SJSA1 (cell line): ENCODE results near the gene MYADM. TPM values are rescaled to one million over a fixed set of nuclear protein-coding genes. Genes with fewer than 3 reads are reported as not detected.
"Not testable (repeated sequence)": the region's sequence is repeated elsewhere in the genome, so short reads cannot be mapped to it uniquely, and the experiment has no call there.

Source experiments
- DNase-seq, 2 experiments: peaks; one replicate each; pipeline ENCODE4 v3.0.0-alpha.2; 2015 to 2020; ENCODE audit warnings: low spot score in 2 of 2, low read depth in 1 of 2
- H3K27ac ChIP-seq: fragments of 250-450 bp; sonication (Bioruptor Pico); 2 replicates; pipeline ENCODE4 v1.5.1; 2020; ENCODE audit warnings: mild to moderate bottlenecking, moderate library complexity
- H3K27me3 ChIP-seq: fragments of 250-450 bp; sonication (Bioruptor Pico); replicated peaks from 2 replicates; pipeline ENCODE4 v1.5.1; 2020; ENCODE audit warnings: mild to moderate bottlenecking, moderate library complexity
- H3K36me3 ChIP-seq: fragments of 250-450 bp; sonication (Bioruptor Pico); 2 replicates; pipeline ENCODE4 v1.5.1; 2020; ENCODE audit warnings: mild to moderate bottlenecking
- H3K4me1 ChIP-seq: fragments of 250-450 bp; sonication (Bioruptor Pico); replicated peaks from 2 replicates; pipeline ENCODE4 v1.6.1; 2021; ENCODE audit warnings: mild to moderate bottlenecking
- H3K4me3 ChIP-seq: fragments of 250-450 bp; sonication (Bioruptor Pico); 2 replicates; pipeline ENCODE4 v1.5.1; 2020; ENCODE audit warnings: mild to moderate bottlenecking
- H3K9me3 ChIP-seq: fragments of 250-450 bp; sonication (Bioruptor Pico); replicated peaks from 2 replicates; pipeline ENCODE4 v1.5.1; 2020; ENCODE audit warnings: mild to moderate bottlenecking
- total RNA-seq: library from RNA; depleted of rRNA; stranded (reverse); fragments of >200 nt; shearing (Covaris generic); gene quantifications from 2 replicates; pipeline ENCODE4 v1.2.3, GENCODE V29; 2014; rRNA removed

The MYADM gene
- total RNA-seq: 35.7 and 39.7 TPM in 2 replicates

GRCh38 chr19:53867225-53868090 is at the start of gene MYADM:
Gene MYADM (plus strand): TSS chr19:53867883. CDS start chr19:53873530, 5,647 bp downstream.
- peak; percentile 99 for DNase-seq
- Histone ChIP-seq H3K27me3 (no peaks in the 10 kb centered on the region), H3K27ac (peak within 1 kb of the TSS; percentile 99), H3K4me3 (peak within 1 kb of the TSS; percentile 62), H3K36me3 (peaks cover 37% of the 10 kb centered on the region), H3K4me1 (peaks cover 31% of the 10 kb centered on the region), H3K9me3 (no peaks in the 10 kb centered on the region)

- Histone ChIP-seq H3K27ac (no peak overlapping the region), H3K4me1 (no peaks in the 10 kb centered on the region), H3K4me3 (no peak overlapping the region), H3K9me3 (no peaks in the 10 kb centered on the region), H3K36me3 (no peaks in the 10 kb centered on the region), H3K27me3 (no peaks in the 10 kb centered on the region)
- no peak for DNase-seq
Observed at GRCh38 chr19:53818756-53819155, 48.9 kb upstream of the MYADM start.

GRCh38 chr19:53819861-53820260 is 47.8 kb upstream of the MYADM start:
- no peak overlapping the region for H3K4me3 ChIP-seq
- H3K36me3 ChIP-seq: no peaks in the 10 kb centered on the region
- no peak overlapping the region for H3K27ac ChIP-seq
- no peaks in the 10 kb centered on the region for H3K9me3 ChIP-seq
- H3K4me1 ChIP-seq: no peaks in the 10 kb centered on the region
- no peak for DNase-seq
- H3K27me3 ChIP-seq: no peaks in the 10 kb centered on the region

GRCh38 chr19:53823380-53824120 is 44.1 kb upstream of the MYADM start:
- no peak overlapping the region for H3K4me3 ChIP-seq
- no peaks in the 10 kb centered on the region for H3K27me3 ChIP-seq
- H3K36me3 ChIP-seq: no peaks in the 10 kb centered on the region
- H3K4me1 ChIP-seq: no peaks in the 10 kb centered on the region
- DNase-seq: no peak
- H3K27ac ChIP-seq: no peak overlapping the region
- H3K9me3 ChIP-seq: no peaks in the 10 kb centered on the region

GRCh38 chr19:53824134-53824611 is 43.5 kb upstream of the MYADM start, which contains the start of gene NLRP12:
Gene NLRP12 (minus strand): TSS chr19:53824314. CDS start chr19:53824174, 140 bp downstream.
- H3K36me3 ChIP-seq: no peaks in the 10 kb centered on the region
- H3K4me1 ChIP-seq: no peaks in the 10 kb centered on the region
- no peaks in the 10 kb centered on the region for H3K27me3 ChIP-seq
- DNase-seq: no peak
- no peaks in the 10 kb centered on the region for H3K9me3 ChIP-seq
- H3K27ac ChIP-seq: no peak within 1 kb of the TSS
- H3K4me3 ChIP-seq: no peak within 1 kb of the TSS

GRCh38 chr19:53826876-53827275 is 40.8 kb upstream of the MYADM start:
- no peak for DNase-seq
- Histone ChIP-seq H3K4me3 (no peak overlapping the region), H3K4me1 (no peaks in the 10 kb centered on the region), H3K27me3 (0 out of 2 replicates have a peak, but pooled peaks cover 6% of the 10 kb centered on the region), H3K9me3 (no peaks in the 10 kb centered on the region), H3K27ac (no peak overlapping the region), H3K36me3 (no peaks in the 10 kb centered on the region)

- no peak for DNase-seq
- Histone ChIP-seq H3K36me3 (no peaks in the 10 kb centered on the region), H3K27me3 (0 out of 2 replicates have a peak, but pooled peaks cover 6% of the 10 kb centered on the region), H3K4me3 (no peak overlapping the region), H3K9me3 (no peaks in the 10 kb centered on the region), H3K4me1 (no peaks in the 10 kb centered on the region), H3K27ac (no peak overlapping the region)
Observed at GRCh38 chr19:53828531-53828930, 39.2 kb upstream of the MYADM start.

- not testable (repeated sequence) for H3K36me3 ChIP-seq, DNase-seq, H3K27me3 ChIP-seq, H3K27ac ChIP-seq, H3K9me3 ChIP-seq, H3K4me1 ChIP-seq, H3K4me3 ChIP-seq
Observed at GRCh38 chr19:53832861-53833260, 34.8 kb upstream of the MYADM start.

GRCh38 chr19:53838446-53838845 is 29.2 kb upstream of the MYADM start:
- H3K9me3 ChIP-seq, H3K27me3 ChIP-seq, H3K27ac ChIP-seq, H3K36me3 ChIP-seq, DNase-seq, H3K4me3 ChIP-seq: not testable (repeated sequence)
- peaks cover 22% of the 10 kb centered on the region for H3K4me1 ChIP-seq

GRCh38 chr19:53840241-53840640 is 27.4 kb upstream of the MYADM start:
- not testable (repeated sequence) for H3K9me3 ChIP-seq, H3K27me3 ChIP-seq, H3K4me3 ChIP-seq, H3K36me3 ChIP-seq, DNase-seq, H3K27ac ChIP-seq
- H3K4me1 ChIP-seq: peaks cover 27% of the 10 kb centered on the region

- H3K27me3 ChIP-seq, H3K4me3 ChIP-seq, H3K36me3 ChIP-seq, H3K9me3 ChIP-seq: not testable (repeated sequence)
- peak; percentile 42 to 61 for DNase-seq
- Histone ChIP-seq H3K4me1 (peaks cover 27% of the 10 kb centered on the region), H3K27ac (0 out of 2 replicates have a peak overlapping the region, but pooled peaks have one; percentile 46)
Observed at GRCh38 chr19:53840914-53841313, 26.8 kb upstream of the MYADM start.

- Histone ChIP-seq H3K27ac (no peak overlapping the region), H3K27me3 (no peaks in the 10 kb centered on the region), H3K4me1 (peaks cover 34% of the 10 kb centered on the region), H3K9me3 (no peaks in the 10 kb centered on the region), H3K4me3 (no peak overlapping the region), H3K36me3 (no peaks in the 10 kb centered on the region)
- no peak for DNase-seq
Observed at GRCh38 chr19:53844849-53845246, 22.8 kb upstream of the MYADM start.

- DNase-seq: no peak
- Histone ChIP-seq H3K27me3 (no peaks in the 10 kb centered on the region), H3K4me1 (peaks cover 21% of the 10 kb centered on the region), H3K36me3 (no peaks in the 10 kb centered on the region), H3K9me3 (no peaks in the 10 kb centered on the region), H3K4me3 (no peak overlapping the region), H3K27ac (no peak overlapping the region)
Observed at GRCh38 chr19:53847555-53847954, 20.1 kb upstream of the MYADM start.

- no peak overlapping the region for H3K4me3 ChIP-seq
Observed at GRCh38 chr19:53849237-53849676, 18.4 kb upstream of the MYADM start.

More at GRCh38 chr19:53849237-53849676, 18.4 kb upstream of the MYADM start:
- Histone ChIP-seq H3K9me3 (no peaks in the 10 kb centered on the region), H3K36me3 (no peaks in the 10 kb centered on the region), H3K27me3 (no peaks in the 10 kb centered on the region), H3K4me1 (peaks cover 7% of the 10 kb centered on the region), H3K27ac (no peak overlapping the region)
- no peak for DNase-seq
